A549 (cell line): ENCODE results near the gene EPS15.

ENCODE experiments used
- CHD2 ChIP-seq: fragments of 150-350 bp; IDR thresholded peaks from 2 replicates; pipeline ENCODE4 v1.6.1; 2014; ENCODE audit warnings: low read length; ENCODE audit not compliant: partially characterized antibody
- FOSB ChIP-seq: fragments of 250-450 bp; sonication (Bioruptor Pico); IDR thresholded peaks from 2 replicates; pipeline ENCODE4 v1.5.0; 2020; ENCODE audit warnings: mild to moderate bottlenecking, moderate library complexity
- HOXA7 ChIP-seq: fragments of 250-450 bp; sonication (Bioruptor Pico); IDR thresholded peaks from 2 replicates; pipeline ENCODE4 v1.5.0; 2020; ENCODE audit warnings: mild to moderate bottlenecking, moderate library complexity
- POLR2A ChIP-seq: IDR thresholded peaks from 2 replicates; pipeline ENCODE4 v1.6.1; 2012; ENCODE audit warnings: mild to moderate bottlenecking, low read length
- RAD21 ChIP-seq, 2 experiments: fragments of >200 bp in 1 of 2; sonication (Bioruptor Twin) in 1 of 2; formaldehyde crosslinking in 1 of 2; IDR thresholded peaks in 1 of 2; conservative IDR thresholded peaks in 1 of 2; 2 replicates in 1 of 2; 3 replicates in 1 of 2; pipeline ENCODE4 v1.6.1; 2012 to 2018; ENCODE audit warnings: inconsistent platforms in 1 of 2
- RARB ChIP-seq: fragments of 250-450 bp; sonication (Bioruptor Pico); IDR thresholded peaks from 2 replicates; pipeline ENCODE4 v1.8.0; 2021; ENCODE audit warnings: mild to moderate bottlenecking, moderate library complexity
- RNF2 ChIP-seq: fragments of 200-600 bp; sonication (generic); IDR thresholded peaks from 2 replicates; pipeline ENCODE4 v1.6.1; 2016; ENCODE audit warnings: low read depth, mild to moderate bottlenecking, antibody characterized with exemption, moderate library complexity, borderline replicate concordance
- SREBF2 ChIP-seq: fragments of 450-650 bp; IDR thresholded peaks from 2 replicates; pipeline ENCODE4 v1.6.1; 2014; ENCODE audit warnings: mild to moderate bottlenecking, moderate library complexity
- TP53 ChIP-seq: fragments of 250-450 bp; sonication (Bioruptor Pico); IDR thresholded peaks from 2 replicates; pipeline ENCODE4 v1.5.0; 2021; ENCODE audit warnings: mild to moderate bottlenecking, moderate library complexity
- TF ChIP-seq, protein P1 (sequence below): IDR thresholded peaks from 2 replicates; pipeline ENCODE4 v1.6.1; 2012
- TF ChIP-seq, protein P2 (sequence below): fragments of >200 bp; sonication (Bioruptor Twin); formaldehyde crosslinking; IDR thresholded peaks from 3 replicates; pipeline ENCODE4 v1.5.1; 2016
- TF ChIP-seq, protein P3 (sequence below): IDR thresholded peaks from 2 replicates; pipeline ENCODE4 v1.6.1; 2012

DNA sequence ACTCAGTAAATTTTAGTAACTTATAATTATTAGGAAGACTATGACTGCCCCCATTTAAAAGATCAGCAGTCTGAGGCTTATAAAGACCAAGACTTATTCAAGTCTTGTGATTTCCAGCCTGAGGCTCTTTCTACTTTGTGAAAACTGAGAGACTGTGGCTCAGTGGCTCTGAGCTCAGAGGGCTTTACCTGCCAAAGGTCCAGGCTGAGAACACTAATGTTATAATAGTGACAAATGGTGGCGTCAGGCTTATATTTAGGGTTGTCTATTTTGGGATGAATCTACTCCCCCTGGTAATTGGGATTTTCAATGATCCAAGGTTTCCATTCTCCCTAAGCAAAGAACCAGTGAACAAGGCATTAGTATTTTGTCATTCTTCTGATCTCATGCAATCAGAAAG is 42.6 kb upstream of the EPS15 start:
- TF ChIP-seq, protein P1, sequence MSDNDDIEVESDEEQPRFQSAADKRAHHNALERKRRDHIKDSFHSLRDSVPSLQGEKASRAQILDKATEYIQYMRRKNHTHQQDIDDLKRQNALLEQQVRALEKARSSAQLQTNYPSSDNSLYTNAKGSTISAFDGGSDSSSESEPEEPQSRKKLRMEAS: no peak
- TF ChIP-seq POLR2A (no peak), RAD21 (conservative IDR thresholded peaks at IDR 0.05 in 1 of 2, IDR thresholded peaks at IDR 0.05 in 1 of 2) (no peak), RNF2 (no peak), HOXA7 (CRISPR knock-in tag) (no peak), SREBF2 (no peak), CHD2 (no peak), TP53 (CRISPR knock-in tag) (no peak), FOSB (CRISPR knock-in tag) (no peak), RARB (CRISPR knock-in tag) (no peak)
- TF ChIP-seq, protein P2, sequence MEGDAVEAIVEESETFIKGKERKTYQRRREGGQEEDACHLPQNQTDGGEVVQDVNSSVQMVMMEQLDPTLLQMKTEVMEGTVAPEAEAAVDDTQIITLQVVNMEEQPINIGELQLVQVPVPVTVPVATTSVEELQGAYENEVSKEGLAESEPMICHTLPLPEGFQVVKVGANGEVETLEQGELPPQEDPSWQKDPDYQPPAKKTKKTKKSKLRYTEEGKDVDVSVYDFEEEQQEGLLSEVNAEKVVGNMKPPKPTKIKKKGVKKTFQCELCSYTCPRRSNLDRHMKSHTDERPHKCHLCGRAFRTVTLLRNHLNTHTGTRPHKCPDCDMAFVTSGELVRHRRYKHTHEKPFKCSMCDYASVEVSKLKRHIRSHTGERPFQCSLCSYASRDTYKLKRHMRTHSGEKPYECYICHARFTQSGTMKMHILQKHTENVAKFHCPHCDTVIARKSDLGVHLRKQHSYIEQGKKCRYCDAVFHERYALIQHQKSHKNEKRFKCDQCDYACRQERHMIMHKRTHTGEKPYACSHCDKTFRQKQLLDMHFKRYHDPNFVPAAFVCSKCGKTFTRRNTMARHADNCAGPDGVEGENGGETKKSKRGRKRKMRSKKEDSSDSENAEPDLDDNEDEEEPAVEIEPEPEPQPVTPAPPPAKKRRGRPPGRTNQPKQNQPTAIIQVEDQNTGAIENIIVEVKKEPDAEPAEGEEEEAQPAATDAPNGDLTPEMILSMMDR: no peak
- TF ChIP-seq, protein P3, sequence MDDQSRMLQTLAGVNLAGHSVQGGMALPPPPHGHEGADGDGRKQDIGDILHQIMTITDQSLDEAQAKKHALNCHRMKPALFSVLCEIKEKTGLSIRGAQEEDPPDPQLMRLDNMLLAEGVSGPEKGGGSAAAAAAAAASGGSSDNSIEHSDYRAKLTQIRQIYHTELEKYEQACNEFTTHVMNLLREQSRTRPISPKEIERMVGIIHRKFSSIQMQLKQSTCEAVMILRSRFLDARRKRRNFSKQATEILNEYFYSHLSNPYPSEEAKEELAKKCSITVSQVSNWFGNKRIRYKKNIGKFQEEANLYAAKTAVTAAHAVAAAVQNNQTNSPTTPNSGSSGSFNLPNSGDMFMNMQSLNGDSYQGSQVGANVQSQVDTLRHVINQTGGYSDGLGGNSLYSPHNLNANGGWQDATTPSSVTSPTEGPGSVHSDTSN: no peak
